K562 (cell line): Measurements from ENCODE around the gene ZNF689. TPM values are rescaled to one million over a fixed set of nuclear protein-coding genes. Genes with fewer than 3 reads are reported as not detected.

Experiments
- BRD9 ChIP-seq: fragments of 450-650 bp; IDR thresholded peaks from 2 replicates; pipeline ENCODE4 v1.6.1; 2018; ENCODE audit warnings: low read depth; ENCODE audit not compliant: partially characterized antibody
- CGGBP1 ChIP-seq: fragments of 250-450 bp; sonication (Bioruptor Pico); IDR thresholded peaks from 2 replicates; pipeline ENCODE4 v1.9.0; 2021; ENCODE audit warnings: mild to moderate bottlenecking
- COPS2 ChIP-seq: fragments of 450-650 bp; conservative IDR thresholded peaks from 2 replicates; pipeline ENCODE4 v1.6.1; 2016; ENCODE audit warnings: mild to moderate bottlenecking, moderate library complexity
- FOXJ3 ChIP-seq: sonication (generic); formaldehyde crosslinking; IDR thresholded peaks from 2 replicates; pipeline ENCODE4 v1.4.0; 2020; ENCODE audit warnings: mild to moderate bottlenecking, missing genetic modification reagents
- FOXK1 ChIP-seq: sonication (generic); formaldehyde crosslinking; IDR thresholded peaks from 2 replicates; pipeline ENCODE4 v1.8.0; 2022; ENCODE audit warnings: missing genetic modification reagents, mild to moderate bottlenecking, borderline replicate concordance
- GTF2E2 ChIP-seq: fragments of 200-800 bp; sonication (Bioruptor generic); IDR thresholded peaks from 2 replicates; pipeline ENCODE4 v1.6.1; 2016; ENCODE audit warnings: missing genetic modification characterization, missing compliant biosample characterization
- GTF3C2 ChIP-seq: IDR thresholded peaks from 3 replicates; pipeline ENCODE4 v1.6.1; 2011; ENCODE audit warnings: borderline replicate concordance, mild to moderate bottlenecking, moderate library complexity; ENCODE audit not compliant: insufficient read length; ENCODE audit errors: extremely low read depth
- HDAC8 ChIP-seq: fragments of 450-650 bp; IDR thresholded peaks from 2 replicates; pipeline ENCODE4 v1.6.1; 2016; ENCODE audit warnings: mild to moderate bottlenecking, missing genetic modification characterization, moderate library complexity, missing compliant biosample characterization
- NCOA4 ChIP-seq: fragments of 450-650 bp; IDR thresholded peaks from 2 replicates; pipeline ENCODE4 v1.6.1; 2018; ENCODE audit warnings: mild to moderate bottlenecking; ENCODE audit not compliant: partially characterized antibody
- PCBP2 ChIP-seq: fragments of 200-400 bp; formaldehyde crosslinking; IDR thresholded peaks from 2 replicates; pipeline ENCODE4 v1.6.1; 2018; ENCODE audit warnings: low read length, low read depth, mild to moderate bottlenecking, moderate library complexity; ENCODE audit not compliant: poor library complexity, severe bottlenecking
- PHF8 ChIP-seq: fragments of 200-600 bp; sonication (generic); IDR thresholded peaks from 2 replicates; pipeline ENCODE4 v1.6.1; 2012; ENCODE audit warnings: mixed run types, mild to moderate bottlenecking, inconsistent platforms, low read length, moderate library complexity, borderline replicate concordance
- PML ChIP-seq: IDR thresholded peaks from 2 replicates; pipeline ENCODE4 v1.6.1; 2012; ENCODE audit warnings: low read length, inconsistent platforms
- RNF2 ChIP-seq: sonication (generic); IDR thresholded peaks from 2 replicates; pipeline ENCODE4 v1.6.1; 2016
- RUNX1 ChIP-seq: sonication (generic); IDR thresholded peaks from 2 replicates; pipeline ENCODE4 v1.6.1; 2016; ENCODE audit warnings: antibody characterized with exemption, low read depth
- SMARCA5 ChIP-seq: fragments of 450-650 bp; IDR thresholded peaks from 2 replicates; pipeline ENCODE4 v1.6.1; 2016
- SMC3 ChIP-seq: conservative IDR thresholded peaks from 2 replicates; pipeline ENCODE4 v1.6.1; 2011; ENCODE audit warnings: low read depth, low read length, improper control_type of control experiment; ENCODE audit not compliant: insufficient read depth
- SP2 ChIP-seq: IDR thresholded peaks from 2 replicates; pipeline ENCODE4 v1.6.1; 2011; ENCODE audit warnings: mild to moderate bottlenecking, low read depth, low read length, moderate library complexity; ENCODE audit not compliant: poor library complexity, severe bottlenecking; ENCODE audit errors: extremely low read depth
- TCFL5 ChIP-seq: fragments of 250-450 bp; sonication (Bioruptor Pico); conservative IDR thresholded peaks from 2 replicates; pipeline ENCODE4 v1.6.1; 2021; ENCODE audit warnings: mild to moderate bottlenecking, moderate library complexity, matching md5 sums
- ZBTB7A ChIP-seq: IDR thresholded peaks from 2 replicates; pipeline ENCODE4 v1.6.1; 2011; ENCODE audit warnings: low read depth, mild to moderate bottlenecking, low read length, moderate library complexity, borderline replicate concordance; ENCODE audit not compliant: control insufficient read depth
- ZKSCAN1 ChIP-seq: fragments of 150-350 bp; IDR thresholded peaks from 2 replicates; pipeline ENCODE4 v1.6.1; 2016; ENCODE audit warnings: low read depth, low read length
- ZNF197 ChIP-seq: fragments of 200-800 bp; sonication (Bioruptor generic); IDR thresholded peaks from 2 replicates; pipeline ENCODE4 v1.6.1; 2016; ENCODE audit warnings: low read depth, missing genetic modification characterization, missing compliant biosample characterization
- ZNF507 ChIP-seq: conservative IDR thresholded peaks from 2 replicates; pipeline ENCODE4 v1.6.1; 2017; ENCODE audit warnings: missing genetic modification characterization, missing compliant biosample characterization
- ZNF551 ChIP-seq: fragments of 250-450 bp; sonication (Bioruptor Pico); IDR thresholded peaks from 2 replicates; pipeline ENCODE4 v1.5.0; 2021; ENCODE audit warnings: mild to moderate bottlenecking, moderate library complexity
- ZNF57 ChIP-seq: fragments of 450-650 bp; formaldehyde crosslinking; IDR thresholded peaks from 2 replicates; pipeline ENCODE4 v1.4.0; 2020; ENCODE audit warnings: mild to moderate bottlenecking, moderate library complexity
- ZNF584 ChIP-seq: fragments of 200-800 bp; sonication (Bioruptor generic); IDR thresholded peaks from 2 replicates; pipeline ENCODE4 v1.6.1; 2016; ENCODE audit warnings: low read depth, mild to moderate bottlenecking, missing genetic modification characterization, missing compliant biosample characterization
- ZNF766 ChIP-seq: fragments of 200-800 bp; sonication (Bioruptor generic); conservative IDR thresholded peaks from 2 replicates; pipeline ENCODE4 v1.6.1; 2016; ENCODE audit warnings: missing genetic modification characterization, missing compliant biosample characterization
- ZZZ3 ChIP-seq: fragments of 450-650 bp; IDR thresholded peaks from 2 replicates; pipeline ENCODE4 v1.6.1; 2016; ENCODE audit warnings: antibody characterized with exemption, mild to moderate bottlenecking, moderate library complexity
- polyA plus RNA-seq, 8 experiments: library from polyadenylated mRNA; depleted of rRNA in 4 of 8; stranded (reverse) in 5 of 8; unstranded in 3 of 8; fragments of >200 nt; fragmentation: Nextera tagmentation in 2 of 8; fragmentation: Illumina TruSeq in 1 of 8; extraction: Ambion mirVana in 2 of 8; extraction: Trizol in 1 of 8; gene quantifications; 2 replicates each; pipeline versions ENCODE4 v1.2.1 to v1.2.3, GENCODE V29; 2011 to 2014; ENCODE audit warnings: inconsistent platforms in 1 of 8, missing spikeins in 1 of 8
- total RNA-seq, 7 experiments: library from RNA; depleted of rRNA in 6 of 7; stranded (reverse); fragments of >200 nt in 6 of 7; fragmentation: Illumina TruSeq in 2 of 7; extraction: Trizol in 2 of 7; gene quantifications; 2 replicates each; pipeline versions ENCODE4 v1.2.1 to v1.2.3, GENCODE V29; 2011 to 2021; ENCODE audit warnings: low replicate concordance in 1 of 7

Gene ZNF689
- total and polyA plus RNA-seq, 9 of the 15 experiments (the other 6 are each of a cell fraction or from before 2014, with no cell fraction given) = 5.4 to 15.4 (median 10.8) TPM

- TF ChIP-seq ZBTB7A = peak; percentile 70; the same call in 1 of the 2 replicates
- TF ChIP-seq HDAC8 = no peak
- TF ChIP-seq GTF2E2 (tag) = no peak
- no peak; the same call in 1 of the 2 replicates for TF ChIP-seq ZNF584 (CRISPR knock-in tag)
- TF ChIP-seq ZNF57 (CRISPR knock-in tag) = no peak
- TF ChIP-seq PCBP2 = no peak
- TF ChIP-seq COPS2 = no peak
- TF ChIP-seq SMC3 = no peak
- no peak for TF ChIP-seq CGGBP1 (CRISPR knock-in tag)
- no peak for TF ChIP-seq SP2
- TF ChIP-seq NCOA4 = no peak
- TF ChIP-seq GTF3C2 = no peak
- TF ChIP-seq ZNF197 (CRISPR knock-in tag) = peak; percentile 97
- peak; percentile 74; the same call in 1 of the 2 replicates for TF ChIP-seq RUNX1
- TF ChIP-seq SMARCA5 = no peak
- TF ChIP-seq PML = peak; percentile 53
- no peak for TF ChIP-seq TCFL5 (CRISPR knock-in tag)
- TF ChIP-seq BRD9 = peak; percentile 67
- TF ChIP-seq FOXK1 (CRISPR knock-in tag) = peak; percentile 79; the same call in 1 of the 2 replicates
- no peak for TF ChIP-seq ZNF507 (tag)
- no peak for TF ChIP-seq ZNF551 (CRISPR knock-in tag)
- TF ChIP-seq ZZZ3 = no peak
- no peak for TF ChIP-seq FOXJ3 (CRISPR knock-in tag)
- TF ChIP-seq RNF2 = no peak
- TF ChIP-seq ZKSCAN1 = no peak
- TF ChIP-seq PHF8 = peak; percentile 59; the same call in 1 of the 2 replicates
- TF ChIP-seq ZNF766 (CRISPR knock-in tag) = peak; percentile 86
These were observed 38.5 kb downstream of the ZNF689 start, which contains the start of gene ZNF688 (continued) for GRCh38 chr16:30571445-30572322.
